GM12873 (cell line): ENCODE measurements around the gene PRPSAP1.

Source experiments
- CTCF ChIP-seq: IDR thresholded peaks from 2 replicates; pipeline ENCODE4 v1.5.1; 2012; ENCODE audit warnings: low read depth, mild to moderate bottlenecking, moderate library complexity, low read length, control low read depth; ENCODE audit not compliant: insufficient read depth; ENCODE audit errors: missing control alignments

PRPSAP1 gene

DNA sequence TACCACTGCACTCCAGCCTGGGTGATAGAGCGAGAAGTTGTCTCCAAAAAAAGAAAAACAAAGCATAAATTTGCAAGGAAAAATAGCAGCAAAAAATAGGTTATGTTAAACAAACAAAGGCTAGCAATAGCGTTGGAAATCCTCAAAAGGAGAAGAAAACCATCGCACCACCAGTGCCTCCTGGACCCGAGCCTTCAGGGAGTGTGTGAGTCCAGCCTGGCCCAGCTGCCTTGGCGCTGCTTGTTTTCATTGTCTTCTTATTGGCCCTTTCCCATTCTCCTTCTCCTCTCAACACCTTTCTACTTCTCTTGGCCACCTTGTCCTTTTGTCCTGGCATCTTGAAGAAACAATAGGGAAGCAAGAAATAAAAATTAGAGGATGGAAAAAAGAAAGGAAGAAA lies 93.0 kb downstream of the PRPSAP1 start:
- no peak for TF ChIP-seq CTCF

GRCh38 chr17:76260220-76260619 lies 93.5 kb downstream of the PRPSAP1 start:
- no peak for TF ChIP-seq CTCF
